GM19328 (cell line): ENCODE measurements around the gene LOC128125822.
"Not testable (repeated sequence)": the region's sequence is repeated elsewhere in the genome, so short reads cannot be mapped to it uniquely, and the experiment has no call there.

Experiments used
- ATAC-seq: cut with Tn5 transposase; IDR thresholded peaks from one replicate; pipeline ENCODE4 v1.9.1; 2021; ENCODE audit warnings: mild to moderate bottlenecking, moderate library complexity; ENCODE audit not compliant: unreplicated experiment

LOC128125822 gene

DNA sequence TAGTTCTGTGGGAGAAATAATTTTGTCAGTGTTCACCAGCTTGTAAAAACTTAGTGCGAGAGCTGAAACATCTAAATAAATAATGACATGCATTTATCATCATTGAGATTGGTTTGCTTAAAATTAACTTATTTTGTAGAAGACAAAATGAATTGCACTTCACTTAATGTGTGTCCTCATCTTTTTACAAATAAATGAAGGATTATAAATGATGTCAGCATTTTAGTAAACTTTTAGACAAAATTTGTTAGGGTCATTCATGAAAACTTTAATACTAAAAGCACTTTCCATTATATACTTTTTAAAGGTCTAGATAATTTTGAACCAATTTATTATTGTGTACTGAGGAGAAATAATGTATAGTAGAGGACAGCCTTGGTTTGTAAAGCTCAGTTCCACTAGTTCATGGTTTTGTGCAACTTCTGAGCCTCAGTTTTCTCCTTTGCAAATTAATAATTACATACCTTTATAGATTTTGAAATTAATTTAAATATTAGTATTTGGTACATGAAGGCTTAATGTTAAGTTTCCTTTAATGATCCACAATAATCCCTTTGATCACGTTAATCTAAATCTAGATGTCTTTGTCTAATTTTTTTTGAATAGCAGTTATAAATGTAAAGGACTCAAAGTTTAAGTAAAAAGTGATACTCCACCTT lies 9.2 kb downstream of the LOC128125822 start:
- ATAC-seq: no peak

DNA sequence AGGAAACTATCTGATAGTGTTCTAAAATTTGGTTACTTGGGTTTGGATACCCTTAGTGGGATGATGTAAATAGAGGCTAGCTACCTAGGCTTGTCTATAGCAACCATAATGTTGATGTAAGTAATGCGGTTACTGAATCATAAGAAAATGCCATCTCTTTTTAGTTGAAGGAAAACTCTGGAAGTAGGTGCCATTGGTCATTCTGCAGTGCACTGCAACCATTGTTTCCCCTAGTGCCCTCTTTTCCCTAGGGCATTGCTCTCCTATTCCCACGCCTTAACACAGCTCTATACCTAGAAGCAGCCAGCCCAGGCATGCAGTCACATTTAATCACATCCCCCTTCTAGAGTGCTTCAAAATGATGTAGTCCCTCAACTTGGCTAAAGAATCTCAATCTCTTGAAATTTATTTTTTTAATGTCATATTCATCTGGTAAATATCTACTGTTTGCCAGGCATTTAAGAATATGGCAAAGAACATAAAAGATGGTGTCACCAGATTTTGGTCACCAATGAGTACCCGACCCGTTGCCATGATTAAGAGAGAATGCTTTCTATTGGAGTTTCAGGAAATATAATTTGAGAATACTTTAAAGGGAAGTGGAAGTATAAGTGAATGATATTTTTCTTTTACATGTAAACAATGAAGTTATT lies 10.4 kb downstream of the LOC128125822 start:
- no peak for ATAC-seq

DNA sequence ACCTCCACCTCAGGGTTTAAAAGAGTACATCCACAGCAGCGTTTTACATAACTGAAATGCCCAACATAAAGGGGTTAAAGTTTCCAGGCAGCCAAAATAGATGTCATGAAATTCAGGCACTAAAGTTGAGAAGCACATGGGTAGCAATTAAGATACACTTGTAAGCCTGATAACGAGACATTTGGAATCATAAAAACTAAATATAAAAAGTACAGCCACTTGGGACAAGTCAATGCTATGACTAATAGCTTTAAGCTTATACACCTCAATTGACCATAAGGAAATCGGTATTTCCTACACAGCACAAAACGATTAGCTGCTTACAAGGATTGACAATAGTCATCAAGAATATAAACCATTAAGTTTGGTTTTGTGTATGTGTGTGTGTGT lies 11.8 kb downstream of the LOC128125822 start:
- no peak for ATAC-seq

DNA sequence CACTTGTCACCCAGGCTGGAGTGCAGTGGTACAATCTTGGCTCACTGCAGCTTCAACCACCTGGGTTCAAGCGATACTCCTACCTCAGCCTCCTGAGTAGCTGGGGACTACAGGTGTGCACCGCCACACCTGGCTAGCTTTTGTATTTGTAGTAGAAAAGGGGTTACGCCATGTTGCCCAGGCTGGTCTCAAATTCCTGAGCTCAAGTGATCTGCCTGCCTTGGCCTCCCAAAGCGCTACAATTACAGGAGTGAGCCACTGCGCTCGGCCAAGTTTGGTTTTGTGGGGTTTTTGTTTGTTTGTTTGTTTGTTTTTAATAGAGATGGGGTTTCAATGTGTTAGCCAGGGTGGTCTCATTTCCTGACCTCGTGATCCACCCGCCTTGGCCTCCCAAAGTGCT lies 12.3 kb downstream of the LOC128125822 start:
- no peak for ATAC-seq

DNA sequence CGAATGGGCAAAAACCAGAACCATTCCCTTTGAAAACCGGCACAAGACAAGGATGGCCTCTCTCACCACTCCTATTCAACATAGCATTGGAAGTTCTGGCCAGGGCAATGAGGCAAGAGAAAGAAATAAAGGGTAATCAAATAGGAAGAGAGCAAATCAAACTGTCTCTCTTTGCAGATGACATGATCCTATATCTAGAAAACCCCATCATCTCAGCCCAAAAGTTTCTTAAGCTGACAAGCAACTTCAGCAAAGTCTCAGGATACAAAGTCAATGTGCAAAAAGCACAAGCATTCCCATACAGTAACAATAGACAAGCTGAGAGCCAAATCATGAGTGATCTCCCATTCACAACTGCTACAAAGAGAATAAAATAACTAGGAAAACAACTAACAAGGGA lies 13.4 kb downstream of the LOC128125822 start:
- not testable (repeated sequence) for ATAC-seq

DNA sequence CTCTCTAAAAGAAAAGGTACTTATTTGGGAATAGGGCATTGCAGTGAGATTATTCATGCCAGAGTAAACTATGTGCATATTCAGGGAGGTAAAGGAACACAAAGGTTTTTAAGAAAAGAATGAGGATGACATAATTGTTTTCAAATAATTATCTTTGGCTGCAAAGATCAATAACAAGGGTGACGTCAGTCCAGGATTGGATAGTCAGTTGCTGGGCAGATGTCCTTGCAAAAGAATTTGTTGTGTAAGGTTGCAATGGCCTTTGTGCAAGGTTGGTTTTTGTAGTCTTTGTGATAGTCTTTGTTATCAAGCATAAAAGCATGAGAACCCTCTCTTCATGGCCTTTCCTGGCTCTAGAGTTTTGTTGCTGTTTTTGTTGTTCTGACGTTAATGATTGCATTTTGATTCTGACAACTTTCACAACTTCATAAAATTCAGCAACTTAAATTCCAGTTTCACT lies 17.7 kb downstream of the LOC128125822 start:
- no peak for ATAC-seq

DNA sequence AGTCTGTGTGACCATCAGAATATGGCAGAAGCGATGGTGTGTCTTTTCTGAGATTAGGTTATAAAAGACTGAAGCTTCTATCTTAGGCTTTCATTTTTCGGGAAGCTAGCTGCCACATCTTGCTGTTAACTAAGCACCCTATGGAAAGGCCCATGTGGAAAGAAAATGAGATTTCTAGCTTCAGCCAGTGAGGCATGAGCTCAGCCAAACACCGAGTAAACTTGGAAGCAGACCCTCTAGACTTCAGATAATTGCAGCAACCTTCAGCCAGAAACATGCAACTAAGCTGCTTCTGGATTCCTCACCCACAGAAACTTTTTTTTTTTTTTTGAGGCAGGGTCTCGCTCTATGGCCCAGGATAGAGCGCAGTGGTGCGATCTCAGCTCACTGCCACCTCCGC lies 20.6 kb downstream of the LOC128125822 start:
- ATAC-seq: no peak

DNA sequence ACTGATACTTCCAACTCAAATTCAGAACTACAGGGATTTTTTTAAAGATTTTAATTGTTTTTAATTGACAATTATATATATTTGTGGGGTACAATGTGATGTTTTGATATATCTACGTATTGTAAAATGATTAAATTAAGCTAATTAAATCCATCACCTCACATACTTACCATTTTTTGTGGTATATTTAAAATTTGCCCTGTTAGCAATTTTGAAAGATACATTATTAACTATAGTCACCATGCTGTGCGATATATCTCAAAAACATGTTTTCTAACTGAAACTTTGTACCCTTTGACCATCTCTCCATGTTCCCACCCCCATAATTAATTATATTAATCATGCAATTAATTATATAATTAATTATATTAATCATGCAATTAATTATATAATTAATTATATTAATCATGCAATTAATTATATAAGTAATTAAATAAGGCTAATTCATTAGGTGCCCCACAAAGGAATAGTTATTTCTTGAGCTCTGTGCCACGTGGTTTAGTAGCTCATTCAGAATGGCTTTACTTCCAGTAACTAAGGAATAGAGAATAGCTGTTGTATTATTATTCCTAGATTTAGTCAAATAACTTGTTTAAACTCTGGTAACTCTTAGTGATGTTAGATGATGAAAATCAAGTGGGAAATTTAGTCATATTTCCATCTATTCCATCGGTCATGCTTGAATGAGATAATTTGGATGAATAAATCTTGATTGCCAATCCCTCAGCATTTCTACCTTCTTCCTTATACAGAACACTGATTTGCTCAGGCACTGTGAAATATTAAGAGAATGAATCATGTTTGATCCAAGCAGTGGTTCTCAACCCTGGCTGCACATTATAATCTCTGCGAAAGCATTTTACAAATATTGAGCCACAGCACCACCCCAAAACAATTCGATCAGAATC lies 25.1 kb downstream of the LOC128125822 start:
- no peak for ATAC-seq

DNA sequence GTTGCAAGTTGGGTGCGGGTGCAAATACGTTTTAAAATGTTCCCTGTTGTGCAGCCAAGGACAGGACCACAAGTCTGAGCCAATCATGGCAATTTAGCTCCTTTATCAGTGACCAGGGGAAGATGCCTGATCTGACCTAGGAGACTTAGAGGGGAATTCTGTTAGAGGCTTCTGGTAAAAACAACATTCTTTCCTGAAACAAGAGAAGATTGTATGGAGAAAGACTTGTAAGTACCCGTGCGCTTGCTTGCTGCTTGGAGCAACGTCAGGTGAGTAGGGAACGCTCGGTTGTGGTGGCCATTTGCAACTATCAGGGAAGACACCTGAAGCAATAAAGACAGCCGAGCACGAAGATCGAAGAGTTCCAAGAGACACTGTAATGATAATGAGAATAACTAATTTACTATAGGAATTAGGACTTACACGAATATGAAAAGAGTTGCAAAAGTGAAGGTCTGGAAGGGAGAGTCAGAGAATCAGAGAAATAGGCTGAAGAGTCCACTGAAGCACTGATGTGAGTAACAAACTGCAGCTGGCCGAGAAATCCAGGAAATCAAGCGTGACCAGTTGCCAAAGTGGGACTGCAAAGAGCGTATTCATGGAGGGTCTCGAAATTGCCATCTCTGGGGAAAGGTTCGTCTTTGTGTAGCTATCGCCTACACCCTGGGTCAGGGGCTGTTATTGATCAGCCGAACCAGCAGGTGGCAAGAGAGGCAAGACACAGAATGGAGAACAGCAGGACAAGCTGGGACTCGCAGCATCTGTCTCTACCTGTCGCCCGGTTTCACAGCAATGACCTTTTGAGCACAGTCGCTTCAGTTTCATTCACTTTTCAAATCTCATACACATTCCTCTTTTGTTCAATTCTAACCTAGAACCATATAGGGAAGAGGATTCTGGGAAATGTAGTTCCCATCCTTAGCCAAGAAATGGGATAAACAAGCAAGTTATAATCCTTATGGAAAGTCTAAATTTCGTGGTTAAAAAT lies 26.1 kb downstream of the LOC128125822 start:
- peak; percentile 99 for ATAC-seq

DNA sequence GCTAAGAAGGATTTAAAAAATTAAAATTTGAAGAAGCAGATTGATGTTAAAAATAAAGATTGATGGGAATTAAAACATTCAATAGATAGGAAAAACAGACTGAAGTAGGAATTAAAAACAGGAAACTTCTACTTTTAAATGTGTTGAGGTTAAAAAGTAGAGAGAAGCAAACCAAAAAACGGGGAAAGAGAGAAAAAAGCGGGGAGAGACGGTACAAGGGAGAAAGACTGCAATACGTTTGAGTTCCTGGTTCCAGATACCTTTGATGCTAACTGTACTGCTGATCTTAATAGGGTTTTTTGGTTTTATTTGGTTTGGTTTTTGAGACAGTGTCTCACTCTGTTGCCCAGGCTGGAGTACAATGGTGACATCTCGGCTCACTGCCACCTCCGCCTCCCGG lies 27.0 kb downstream of the LOC128125822 start:
- no peak for ATAC-seq

DNA sequence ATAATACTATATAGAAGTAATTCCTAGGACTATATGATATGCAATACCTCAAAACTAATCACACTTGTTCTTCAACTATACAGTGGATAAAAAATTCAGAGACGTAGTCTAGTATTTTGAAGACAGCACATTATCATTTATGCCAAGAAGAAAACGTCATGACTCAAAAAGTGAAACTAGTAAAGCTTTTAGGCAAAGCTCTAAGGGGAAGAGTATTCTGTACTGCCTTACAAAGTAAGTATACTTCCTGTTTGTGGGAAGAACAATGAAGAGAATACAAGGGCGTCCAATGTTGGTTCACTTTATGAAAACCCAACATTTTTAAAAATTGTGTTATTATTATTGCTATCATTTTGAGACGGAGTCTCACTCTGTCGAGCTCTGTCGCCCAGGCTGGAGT lies 27.9 kb downstream of the LOC128125822 start:
- no peak for ATAC-seq

DNA sequence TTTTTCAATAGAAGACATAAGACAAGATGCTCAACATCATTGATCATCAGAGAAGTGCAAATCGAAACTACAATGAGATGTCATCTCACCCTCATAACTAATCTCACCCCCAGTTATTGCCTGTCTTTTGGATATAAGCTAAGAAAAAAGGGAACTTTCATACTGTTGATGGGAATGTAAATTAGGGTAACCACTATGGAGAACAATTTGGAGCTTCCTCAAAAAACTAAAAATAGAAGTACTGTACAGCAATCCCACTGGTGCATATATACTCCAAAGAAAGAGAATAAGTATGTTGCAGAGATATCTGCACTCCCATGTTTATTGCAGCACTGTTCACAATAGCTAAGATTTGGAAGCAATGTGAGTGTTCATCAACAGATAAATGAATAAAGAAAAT lies 37.0 kb downstream of the LOC128125822 start:
- no peak for ATAC-seq

DNA sequence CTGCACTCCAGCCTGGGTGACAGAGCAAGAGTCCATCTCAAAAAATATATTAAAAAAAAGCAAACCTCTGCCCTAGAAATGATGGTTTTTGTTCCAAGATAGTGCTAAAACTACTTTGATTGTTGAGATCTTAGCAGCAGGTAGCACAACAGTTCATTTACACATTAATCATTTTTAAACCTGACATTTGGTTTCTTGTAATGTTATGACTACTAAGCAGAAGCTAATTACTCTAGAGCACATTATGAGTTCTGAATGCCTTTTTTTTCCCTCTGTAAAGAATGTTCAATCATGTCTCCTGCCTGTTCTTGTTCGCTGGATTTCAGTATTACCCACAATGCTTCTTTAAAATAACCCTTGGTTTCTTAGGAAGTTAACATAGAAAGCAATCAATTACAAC lies 38.7 kb downstream of the LOC128125822 start:
- no peak for ATAC-seq

DNA sequence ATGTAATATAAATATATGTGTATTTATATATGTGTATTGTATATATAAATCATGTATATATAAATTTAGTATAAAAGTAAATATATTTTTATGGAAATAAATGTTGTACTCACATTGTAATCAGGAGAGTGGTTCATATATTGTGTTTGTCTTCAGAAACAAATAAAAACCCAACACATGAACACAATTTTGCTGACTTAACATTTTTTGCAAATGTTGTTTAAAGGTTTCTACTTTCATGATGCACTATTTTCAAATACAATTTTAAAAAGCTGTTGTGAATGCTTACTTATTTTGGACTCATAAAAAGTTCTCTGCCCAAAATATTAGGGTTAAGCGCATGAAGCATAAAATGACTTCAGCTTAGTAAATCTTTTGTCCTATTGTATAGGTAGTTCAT lies 39.3 kb downstream of the LOC128125822 start:
- ATAC-seq: no peak

DNA sequence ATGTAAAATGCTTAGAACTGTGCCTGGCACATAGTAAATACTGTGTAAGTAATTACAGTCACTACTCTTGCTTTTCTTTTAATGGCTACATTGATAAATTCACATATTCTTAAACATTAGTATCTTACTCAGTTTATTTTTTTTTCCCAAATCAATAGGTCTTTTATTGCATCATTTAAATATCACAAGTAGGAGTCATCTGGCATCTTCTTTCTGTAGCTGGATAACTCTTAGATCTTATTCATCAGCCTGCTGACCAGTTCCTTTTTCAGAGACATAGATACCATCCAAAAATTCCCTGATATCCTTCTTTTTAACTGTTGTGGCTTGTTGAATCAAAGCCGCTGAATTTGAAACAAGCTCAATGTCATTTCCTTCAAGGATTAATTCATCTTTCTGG lies 43.3 kb downstream of the LOC128125822 start:
- no peak for ATAC-seq
